Measurements from ENCODE around the gene ETV6.

DNA sequence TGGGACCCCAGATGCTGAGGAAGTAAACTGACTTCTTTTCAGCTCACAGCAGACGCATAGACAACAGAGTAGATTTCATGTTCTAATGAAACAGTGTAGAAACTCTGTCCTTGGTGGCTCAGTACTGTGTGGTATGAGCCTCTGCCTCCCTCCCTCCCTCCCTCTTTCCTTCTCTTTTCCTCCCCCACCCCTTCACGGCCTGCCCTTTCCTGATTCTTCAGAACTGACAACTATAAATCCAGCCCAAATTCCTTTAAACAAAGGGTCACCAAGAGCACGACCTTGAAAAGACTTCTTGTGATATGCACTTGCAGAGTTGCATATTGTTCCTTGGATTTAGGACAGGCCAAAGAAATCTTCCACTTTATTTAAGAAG, 164.0 kb downstream of the ETV6 start:
- TF ChIP-seq, protein P1, sequence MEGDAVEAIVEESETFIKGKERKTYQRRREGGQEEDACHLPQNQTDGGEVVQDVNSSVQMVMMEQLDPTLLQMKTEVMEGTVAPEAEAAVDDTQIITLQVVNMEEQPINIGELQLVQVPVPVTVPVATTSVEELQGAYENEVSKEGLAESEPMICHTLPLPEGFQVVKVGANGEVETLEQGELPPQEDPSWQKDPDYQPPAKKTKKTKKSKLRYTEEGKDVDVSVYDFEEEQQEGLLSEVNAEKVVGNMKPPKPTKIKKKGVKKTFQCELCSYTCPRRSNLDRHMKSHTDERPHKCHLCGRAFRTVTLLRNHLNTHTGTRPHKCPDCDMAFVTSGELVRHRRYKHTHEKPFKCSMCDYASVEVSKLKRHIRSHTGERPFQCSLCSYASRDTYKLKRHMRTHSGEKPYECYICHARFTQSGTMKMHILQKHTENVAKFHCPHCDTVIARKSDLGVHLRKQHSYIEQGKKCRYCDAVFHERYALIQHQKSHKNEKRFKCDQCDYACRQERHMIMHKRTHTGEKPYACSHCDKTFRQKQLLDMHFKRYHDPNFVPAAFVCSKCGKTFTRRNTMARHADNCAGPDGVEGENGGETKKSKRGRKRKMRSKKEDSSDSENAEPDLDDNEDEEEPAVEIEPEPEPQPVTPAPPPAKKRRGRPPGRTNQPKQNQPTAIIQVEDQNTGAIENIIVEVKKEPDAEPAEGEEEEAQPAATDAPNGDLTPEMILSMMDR (conservative IDR thresholded peaks at IDR 0.05 in 1 of 2, IDR thresholded peaks at IDR 0.05 in 1 of 2; ENCODE audit: extremely low read depth in 1 of 2, insufficient read depth in 1 of 2, low read depth in 1 of 2, low read length in 2 of 2): no peak
- no peak for TF ChIP-seq EZH2 (IDR thresholded peaks at IDR 0.05; ENCODE audit: borderline replicate concordance, low read length)

All from mammary epithelial cell (primary cell).